Lung (tissue), 12 donors: ENCODE results near the gene IGSF21. TPM values are rescaled to one million over a fixed set of nuclear protein-coding genes. Genes with fewer than 3 reads are reported as not detected.

Experiments
- ATAC-seq: fragments of 200-7000 bp; cut with Tn5 transposase; one replicate; pipeline ENCODE4 v1.9.1; 2020; ENCODE audit warnings: moderate number of reproducible peaks; ENCODE audit not compliant: insufficient read depth, low FRiP score
- DNase-seq, 3 donors: peaks; one replicate each; pipeline ENCODE4 v3.0.0-alpha.2; 2013 to 2017
- H3K27ac ChIP-seq, 2 donors: one replicate each; pipeline ENCODE4 v1.5.1; 2013; ENCODE audit warnings: mild to moderate bottlenecking in 2 of 2, moderate library complexity in 2 of 2, control low read depth in 1 of 2, inconsistent platforms in 1 of 2, low read depth in 1 of 2, low read length in 1 of 2
- H3K27me3 ChIP-seq, 3 donors: one replicate each; pipeline ENCODE4 v1.5.1; 2013; ENCODE audit warnings: low read length in 2 of 3; ENCODE audit not compliant: control insufficient read depth in 3 of 3, insufficient read depth in 3 of 3
- H3K36me3 ChIP-seq, 4 donors: one replicate each; pipeline ENCODE4 v1.5.1; 2013; ENCODE audit warnings: low read length in 4 of 4, mild to moderate bottlenecking in 1 of 4, moderate library complexity in 1 of 4; ENCODE audit not compliant: control insufficient read depth in 4 of 4, insufficient read depth in 4 of 4
- H3K4me1 ChIP-seq, 5 donors: one replicate each; pipeline ENCODE4 v1.5.1; 2013; ENCODE audit warnings: low read length in 5 of 5, mild to moderate bottlenecking in 2 of 5, moderate library complexity in 1 of 5; ENCODE audit not compliant: control insufficient read depth in 5 of 5, insufficient read depth in 5 of 5
- H3K4me3 ChIP-seq: one replicate; pipeline ENCODE4 v1.5.1; 2013; ENCODE audit warnings: mild to moderate bottlenecking, control low read depth, moderate library complexity
- H3K9ac ChIP-seq, 2 donors: one replicate each; pipeline ENCODE4 v1.5.1; 2013; ENCODE audit warnings: low read length in 2 of 2, control low read depth in 1 of 2; ENCODE audit not compliant: insufficient read depth in 1 of 2
- H3K9me3 ChIP-seq, 4 donors: one replicate each; pipeline ENCODE4 v1.5.1; 2013; ENCODE audit warnings: low read length in 3 of 4, mild to moderate bottlenecking in 1 of 4, moderate library complexity in 1 of 4; ENCODE audit not compliant: control insufficient read depth in 4 of 4, insufficient read depth in 3 of 4
- WGBS, 2 donors: extraction: QIAGEN DNeasy Blood & Tissue Kit; methylation state at CpG; one replicate each; pipeline ENCODE4 v1.1.7; 2013; 5-methylcytosine and 5-hydroxymethylcytosine counted together
- polyA plus RNA-seq, 2 donors: library from polyadenylated mRNA; stranded (reverse); fragments of 200-250 nt; gene quantifications; one replicate each; pipeline ENCODE4 v1.2.1, GENCODE V29; 2013
- total RNA-seq, 2 donors: library from RNA; depleted of rRNA in 1 of 2; stranded (reverse); fragments of >200 nt in 1 of 2; gene quantifications; one replicate each; pipeline ENCODE4 v1.2.1, GENCODE V29; 2014 to 2021
- TF ChIP-seq, protein P1 (sequence below): IDR thresholded peaks from 2 replicates; pipeline ENCODE4 v1.5.1; 2012; ENCODE audit warnings: mild to moderate bottlenecking; ENCODE audit errors: control extremely low read depth, extremely low read depth
- donor health status: control.
- donor health status: control.
- donor health status: Bipolar disorder and iron deficiency.
- donor health status: healthy.
- donor health status: DM: yes; HTN: yes; CAD: no.

Gene IGSF21
- total and polyA plus RNA-seq, 4 donors, result 0.18 to 2.6 (median 0.62) TPM

DNA sequence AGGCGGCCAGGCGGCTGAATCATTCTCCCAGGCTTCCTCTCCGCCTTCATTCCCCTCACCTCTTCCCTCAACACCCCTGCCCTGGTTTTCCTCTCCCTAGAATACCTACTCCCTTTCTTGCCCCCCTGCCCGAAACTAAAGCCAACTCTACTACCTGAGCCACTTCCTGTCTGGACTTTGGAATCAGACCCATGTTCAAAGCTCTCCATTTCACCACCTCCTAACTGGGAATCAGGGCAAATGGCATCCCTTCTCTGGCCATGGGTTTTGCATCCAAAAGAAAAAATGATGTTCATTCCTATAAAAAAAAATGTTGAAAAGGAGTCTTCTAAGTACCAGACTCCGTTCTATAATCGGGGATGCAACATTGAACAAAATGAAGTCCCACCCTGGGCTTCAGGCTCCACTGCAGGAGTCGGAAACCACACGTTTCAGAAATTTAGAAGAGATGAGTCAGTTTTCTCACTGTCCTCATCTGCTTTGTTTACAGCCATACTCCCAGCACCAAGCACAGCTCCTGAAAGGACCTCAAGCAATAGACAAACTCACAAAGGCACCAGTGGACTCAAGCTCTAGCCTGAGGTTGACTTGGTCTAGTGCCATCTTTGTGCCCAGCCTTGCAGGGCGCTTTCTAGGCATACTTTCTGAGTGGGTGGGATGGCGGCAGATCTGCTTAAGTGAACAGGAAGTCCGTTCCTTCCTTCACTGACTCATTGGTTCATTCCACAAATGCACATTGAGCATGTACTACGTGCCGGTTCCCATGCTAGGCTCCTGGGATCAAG, 176.2 kb downstream of the IGSF21 start:
- Histone ChIP-seq H3K9me3 (no peaks in the 10 kb centered on the region), H3K27me3 (peaks cover 0 to 40% (median 14%) of the 10 kb centered on the region in 3 donors), H3K27ac (no peak overlapping the region), H3K4me3 (no peak overlapping the region), H3K9ac (no peak overlapping the region), H3K4me1 (no peaks in the 10 kb centered on the region), H3K36me3 (no peaks in the 10 kb centered on the region)
- ATAC-seq (no peak), DNase-seq (no peak)
- TF ChIP-seq, protein P1, sequence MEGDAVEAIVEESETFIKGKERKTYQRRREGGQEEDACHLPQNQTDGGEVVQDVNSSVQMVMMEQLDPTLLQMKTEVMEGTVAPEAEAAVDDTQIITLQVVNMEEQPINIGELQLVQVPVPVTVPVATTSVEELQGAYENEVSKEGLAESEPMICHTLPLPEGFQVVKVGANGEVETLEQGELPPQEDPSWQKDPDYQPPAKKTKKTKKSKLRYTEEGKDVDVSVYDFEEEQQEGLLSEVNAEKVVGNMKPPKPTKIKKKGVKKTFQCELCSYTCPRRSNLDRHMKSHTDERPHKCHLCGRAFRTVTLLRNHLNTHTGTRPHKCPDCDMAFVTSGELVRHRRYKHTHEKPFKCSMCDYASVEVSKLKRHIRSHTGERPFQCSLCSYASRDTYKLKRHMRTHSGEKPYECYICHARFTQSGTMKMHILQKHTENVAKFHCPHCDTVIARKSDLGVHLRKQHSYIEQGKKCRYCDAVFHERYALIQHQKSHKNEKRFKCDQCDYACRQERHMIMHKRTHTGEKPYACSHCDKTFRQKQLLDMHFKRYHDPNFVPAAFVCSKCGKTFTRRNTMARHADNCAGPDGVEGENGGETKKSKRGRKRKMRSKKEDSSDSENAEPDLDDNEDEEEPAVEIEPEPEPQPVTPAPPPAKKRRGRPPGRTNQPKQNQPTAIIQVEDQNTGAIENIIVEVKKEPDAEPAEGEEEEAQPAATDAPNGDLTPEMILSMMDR, result no peak
- WGBS, 2 donors, result 56 to 62% methylated on average over 13 of the region's 13 CpGs

DNA sequence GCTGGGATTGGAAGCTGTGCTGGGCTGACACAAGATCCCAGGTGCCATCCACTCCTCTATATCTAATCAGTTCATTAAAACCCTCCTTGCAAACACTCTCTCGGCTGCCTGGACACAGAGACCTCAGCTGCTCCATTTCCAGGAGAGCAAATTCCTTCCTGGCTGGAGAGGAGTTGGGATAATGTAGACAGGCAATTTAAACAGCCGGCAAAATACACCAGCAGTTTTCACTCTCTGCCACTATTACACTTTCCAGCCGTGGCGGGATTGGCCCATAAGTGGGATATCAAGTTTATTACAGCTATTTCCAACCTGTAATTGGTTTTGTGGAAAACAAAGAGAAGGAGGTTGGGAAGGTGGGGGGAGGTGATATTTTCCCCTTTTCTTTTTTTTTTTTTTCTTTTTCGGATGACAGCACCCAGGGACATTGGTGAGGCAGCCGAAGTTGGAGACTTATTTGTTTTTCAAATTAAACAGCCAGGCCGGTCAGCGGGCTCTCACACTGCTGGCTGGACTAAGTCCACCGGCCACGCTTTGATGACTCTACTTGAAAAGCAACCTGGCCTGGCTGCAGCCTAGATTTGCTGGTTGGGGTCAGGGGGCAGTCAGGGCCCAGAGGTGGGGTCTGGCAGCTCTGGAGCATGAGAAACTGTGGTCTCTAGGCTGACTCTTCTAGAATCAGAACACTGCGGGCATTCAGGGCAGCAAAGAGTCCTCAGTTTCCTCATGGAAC, 177.4 kb downstream of the IGSF21 start:
- Histone ChIP-seq H3K4me1 (no peaks in the 10 kb centered on the region), H3K36me3 (no peaks in the 10 kb centered on the region), H3K27ac (no peak overlapping the region), H3K9me3 (no peaks in the 10 kb centered on the region), H3K4me3 (no peak overlapping the region), H3K27me3 (peaks cover 0 to 49% (median 14%) of the 10 kb centered on the region in 3 donors), H3K9ac (no peak overlapping the region)
- WGBS, 2 donors, result 46 to 57% methylated on average over 11 of the region's 11 CpGs
- ATAC-seq (no peak), DNase-seq (no peak)
- TF ChIP-seq, protein P1, result no peak

DNA sequence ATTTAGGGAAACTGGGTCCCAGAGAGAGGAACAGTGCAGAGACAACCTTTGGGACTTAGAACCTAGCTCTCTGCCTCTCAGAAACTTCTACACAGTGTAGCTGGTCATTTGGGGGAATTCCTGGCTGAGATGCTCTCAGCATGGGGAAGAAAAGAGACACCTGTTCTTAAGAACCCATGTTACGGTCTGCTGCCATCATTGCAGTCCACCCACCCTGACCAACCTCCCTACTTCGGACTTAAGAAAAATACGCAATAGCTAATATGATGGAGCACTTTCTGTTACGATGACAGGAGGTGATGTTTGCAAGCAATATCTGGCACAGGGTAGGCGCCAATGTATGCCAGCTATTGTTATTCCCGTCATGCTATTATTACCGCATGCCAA, 177.9 kb downstream of the IGSF21 start:
- ATAC-seq (no peak), DNase-seq (no peak)
- Histone ChIP-seq H3K36me3 (no peaks in the 10 kb centered on the region), H3K4me3 (no peak overlapping the region), H3K4me1 (no peaks in the 10 kb centered on the region), H3K9me3 (no peaks in the 10 kb centered on the region), H3K27me3 (peaks cover 0 to 54% (median 14%) of the 10 kb centered on the region in 3 donors), H3K9ac (no peak overlapping the region), H3K27ac (no peak overlapping the region)
- TF ChIP-seq, protein P1, result no peak
- WGBS, 2 donors, result 84 to 91% methylated on average over 7 of the region's 7 CpGs
